ENCODE measurements around the gene FZD10.

FZD10 gene

GRCh38 chr12:130155416-130156073, 6.7 kb upstream of the FZD10 start:
- DNase-seq = no peak

GRCh38 chr12:130156652-130157275, 5.5 kb upstream of the FZD10 start:
- DNase-seq = no peak

- no peak for DNase-seq
Measured at GRCh38 chr12:130157998-130158753, 4.1 kb upstream of the FZD10 start.

GRCh38 chr12:130158754-130159059, 3.6 kb upstream of the FZD10 start:
- no peak for DNase-seq

- no peak for DNase-seq
Measured at GRCh38 chr12:130160306-130160705, 2.0 kb upstream of the FZD10 start.

GRCh38 chr12:130160711-130161231, 1.5 kb upstream of the FZD10 start:
- no peak for DNase-seq

GRCh38 chr12:130161261-130162243, 712 bp upstream of the FZD10 start:
- peak in 2 of 3 experiments; percentile 33 to 38 for DNase-seq

- DNase-seq = peak in 1 of 3 experiments; percentile 19
Measured at GRCh38 chr12:130162745-130163460, 639 bp downstream of the FZD10 start.

- DNase-seq = no peak
Measured at GRCh38 chr12:130163461-130164215, 1.4 kb downstream of the FZD10 start.

GRCh38 chr12:130164216-130164542, 1.9 kb downstream of the FZD10 start:
- DNase-seq = no peak

- DNase-seq = no peak
Measured at GRCh38 chr12:130164936-130165335, 2.7 kb downstream of the FZD10 start.

GRCh38 chr12:130166306-130166705, 4.0 kb downstream of the FZD10 start:
- no peak for DNase-seq

- no peak for DNase-seq
Measured at GRCh38 chr12:130167537-130167936, 5.3 kb downstream of the FZD10 start.

- DNase-seq = no peak
Measured at GRCh38 chr12:130169256-130169655, 7.0 kb downstream of the FZD10 start.

- DNase-seq = no peak
Measured at GRCh38 chr12:130169924-130170323, 7.7 kb downstream of the FZD10 start.

GRCh38 chr12:130170611-130171010, 8.3 kb downstream of the FZD10 start:
- DNase-seq = no peak

GRCh38 chr12:130177635-130178242, 15.5 kb downstream of the FZD10 start:
- DNase-seq = peak in 1 of 3 experiments; percentile 11

- DNase-seq = no peak
Measured at GRCh38 chr12:130178282-130178681, 16.0 kb downstream of the FZD10 start.

GRCh38 chr12:130179191-130179590, 16.9 kb downstream of the FZD10 start:
- no peak for DNase-seq

- DNase-seq = no peak
Measured at GRCh38 chr12:130179621-130180020, 17.4 kb downstream of the FZD10 start.

GRCh38 chr12:130181211-130181610, 18.9 kb downstream of the FZD10 start:
- no peak for DNase-seq

Data from NCI-H1417 (cell line).